GM08714 (cell line): Measurements from ENCODE around the gene ZNF391.
"Not testable (repeated sequence)": the region's sequence is repeated elsewhere in the genome, so short reads cannot be mapped to it uniquely, and the experiment has no call there.

Experiments used
- H3K4me3 ChIP-seq: fragments of 200-500 bp; sonication (Bioruptor generic); 2 replicates; pipeline ENCODE4 v1.5.1; 2014; ENCODE audit warnings: mild to moderate bottlenecking, low read length, inconsistent platforms
- ZNF274 ChIP-seq: IDR thresholded peaks from 2 replicates; pipeline ENCODE4 v1.6.1; 2012; ENCODE audit warnings: mild to moderate bottlenecking, low read depth, low read length

ZNF391 gene

GRCh38 chr6:27400877-27401642 lies 12.5 kb downstream of the ZNF391 start:
- peak; percentile 91 for TF ChIP-seq ZNF274
- no peak overlapping the region for H3K4me3 ChIP-seq

- H3K4me3 ChIP-seq: no peak overlapping the region
Measured at GRCh38 chr6:27406085-27406484, 17.5 kb downstream of the ZNF391 start.

GRCh38 chr6:27407153-27407814 lies 18.7 kb downstream of the ZNF391 start:
- H3K4me3 ChIP-seq: no peak overlapping the region
- TF ChIP-seq ZNF274: no peak

More at GRCh38 chr6:27406085-27406484, 17.5 kb downstream of the ZNF391 start:
- no peak for TF ChIP-seq ZNF274

GRCh38 chr6:27414300-27414699 lies 25.7 kb downstream of the ZNF391 start:
- H3K4me3 ChIP-seq: no peak overlapping the region
- no peak for TF ChIP-seq ZNF274

GRCh38 chr6:27414996-27415395 lies 26.4 kb downstream of the ZNF391 start:
- TF ChIP-seq ZNF274: no peak
- no peak overlapping the region for H3K4me3 ChIP-seq

- no peak for TF ChIP-seq ZNF274
Measured at GRCh38 chr6:27415898-27416297, 27.3 kb downstream of the ZNF391 start.

GRCh38 chr6:27419363-27419762 lies 30.8 kb downstream of the ZNF391 start:
- no peak overlapping the region for H3K4me3 ChIP-seq
- no peak for TF ChIP-seq ZNF274

More at GRCh38 chr6:27415898-27416297, 27.3 kb downstream of the ZNF391 start:
- H3K4me3 ChIP-seq: no peak overlapping the region

- H3K4me3 ChIP-seq: no peak overlapping the region
- TF ChIP-seq ZNF274: no peak
Measured at GRCh38 chr6:27422651-27423332, 34.2 kb downstream of the ZNF391 start.

GRCh38 chr6:27424851-27425250 lies 36.3 kb downstream of the ZNF391 start:
- not testable (repeated sequence) for H3K4me3 ChIP-seq

GRCh38 chr6:27426045-27426620 lies 37.6 kb downstream of the ZNF391 start:
- no peak overlapping the region for H3K4me3 ChIP-seq
- TF ChIP-seq ZNF274: no peak

- TF ChIP-seq ZNF274: no peak
Measured at GRCh38 chr6:27428502-27428901, 39.9 kb downstream of the ZNF391 start.

GRCh38 chr6:27428966-27429365 lies 40.4 kb downstream of the ZNF391 start:
- no peak for TF ChIP-seq ZNF274
- no peak overlapping the region for H3K4me3 ChIP-seq

More at GRCh38 chr6:27428502-27428901, 39.9 kb downstream of the ZNF391 start:
- no peak overlapping the region for H3K4me3 ChIP-seq

- H3K4me3 ChIP-seq: no peak overlapping the region
- no peak for TF ChIP-seq ZNF274
Measured at GRCh38 chr6:27433714-27434113, 45.2 kb downstream of the ZNF391 start.

GRCh38 chr6:27439371-27439770 lies 50.8 kb downstream of the ZNF391 start:
- H3K4me3 ChIP-seq: no peak overlapping the region
- TF ChIP-seq ZNF274: no peak
